NCI-H748 (cell line): ENCODE data around the gene ANKDD1B.

Experiments used
- DNase-seq: peaks from one replicate; lab custom pipeline; 2025; ENCODE audit not compliant: unreplicated experiment; lab: John Stamatoyannopoulos, UW

The ANKDD1B gene

GRCh38 chr5:75695472-75696351, 84.5 kb downstream of the ANKDD1B start:
- DNase-seq, result peak; percentile 45

GRCh38 chr5:75701856-75702255, 90.6 kb downstream of the ANKDD1B start:
- no peak for DNase-seq

GRCh38 chr5:75706016-75706415, 94.8 kb downstream of the ANKDD1B start:
- no peak for DNase-seq

- no peak for DNase-seq
Measured at GRCh38 chr5:75706775-75707174, 95.5 kb downstream of the ANKDD1B start.

- no peak for DNase-seq
Measured at GRCh38 chr5:75707911-75708509, 96.8 kb downstream of the ANKDD1B start.

GRCh38 chr5:75710637-75711036, 99.4 kb downstream of the ANKDD1B start:
- no peak for DNase-seq

GRCh38 chr5:75711151-75711550, 99.9 kb downstream of the ANKDD1B start:
- DNase-seq, result no peak

GRCh38 chr5:75712091-75712490, 100.8 kb downstream of the ANKDD1B start:
- no peak for DNase-seq

GRCh38 chr5:75716715-75717081, 105.4 kb downstream of the ANKDD1B start:
- DNase-seq, result peak; percentile 63

- DNase-seq, result peak; percentile 98
Measured at GRCh38 chr5:75717082-75717922, 106.0 kb downstream of the ANKDD1B start, which contains the start of gene POC5. TSS of gene POC5 (minus strand) at chr5:75717437. CDS start at chr5:75712937, 4,500 bp downstream.

- DNase-seq, result no peak
Measured at GRCh38 chr5:75720882-75721281, 109.6 kb downstream of the ANKDD1B start.
